Gastroesophageal sphincter (tissue), 4 donors: Measurements from ENCODE around the gene TTC7B. TPM values are rescaled to one million over a fixed set of nuclear protein-coding genes. Genes with fewer than 3 reads are reported as not detected.

Experiments used
- ATAC-seq: fragments of 150-250 bp; one replicate; pipeline ENCODE4 v1.9.1; 2016; ENCODE audit warnings: mild to moderate bottlenecking, moderate library complexity
- H3K27ac ChIP-seq, 4 donors: fragments of 200-600 bp; sonication (generic) in 3 of 4; 1 replicate in 3 of 4; 2 replicates in 1 of 4; pipeline ENCODE4 v1.5.1; 2016 to 2019
- H3K27me3 ChIP-seq: fragments of 200-600 bp; sonication (generic); one replicate; pipeline ENCODE4 v1.5.1; 2019
- H3K36me3 ChIP-seq, 2 donors: fragments of 200-600 bp; sonication (generic); one replicate each; pipeline ENCODE4 v1.5.1; 2019; ENCODE audit warnings: control low read depth in 1 of 2
- H3K4me1 ChIP-seq, 3 donors: fragments of 200-600 bp; sonication (generic); 1 replicate in 2 of 3; 2 replicates in 1 of 3; pipeline ENCODE4 v1.5.1; 2016 to 2019; ENCODE audit warnings: control low read depth in 2 of 3
- H3K4me3 ChIP-seq, 2 donors: fragments of 200-600 bp; sonication (generic); one replicate each; pipeline ENCODE4 v1.5.1; 2019; ENCODE audit warnings: mild to moderate bottlenecking in 1 of 2, moderate library complexity in 1 of 2
- H3K9me3 ChIP-seq, 3 donors: fragments of 200-600 bp; sonication (generic); one replicate each; pipeline ENCODE4 v1.5.1; 2017 to 2019; ENCODE audit warnings: control low read depth in 2 of 3
- EP300 ChIP-seq: sonication (generic); formaldehyde crosslinking; IDR thresholded peaks from one replicate; pipeline ENCODE4 v1.6.1; 2017; ENCODE audit warnings: antibody characterized with exemption, mild to moderate bottlenecking
- POLR2A ChIP-seq, 2 donors: fragments of 450-650 bp; IDR thresholded peaks; one replicate each; pipeline ENCODE4 v1.6.1; 2017; ENCODE audit warnings: antibody characterized with exemption in 2 of 2, mild to moderate bottlenecking in 2 of 2, moderate library complexity in 1 of 2
- POLR2AphosphoS5 ChIP-seq: sonication (generic); formaldehyde crosslinking; IDR thresholded peaks from one replicate; pipeline ENCODE4 v1.6.1; 2017; ENCODE audit warnings: antibody characterized with exemption
- WGBS, 2 donors: methylation state at CpG; one replicate each; pipeline ENCODE4 v1.1.5; 2018; ENCODE audit warnings: low coverage in 1 of 2; 5-methylcytosine and 5-hydroxymethylcytosine counted together
- total RNA-seq, 4 donors: library from RNA; depleted of rRNA; stranded (reverse); fragments of >200 nt; gene quantifications; one replicate each; pipeline ENCODE4 v1.1.0, GENCODE V29; 2016
- TF ChIP-seq, protein P1 (sequence below), 4 experiments: fragments of 200-600 bp in 2 of 4; fragments of 450-650 bp in 2 of 4; sonication (generic) in 1 of 4; IDR thresholded peaks; one replicate each; pipeline ENCODE4 v1.5.1; 2017 to 2019; ENCODE audit warnings: antibody characterized with exemption in 4 of 4, mild to moderate bottlenecking in 2 of 4, moderate library complexity in 2 of 4

The TTC7B gene
- total RNA-seq, 4 donors from 2014 or later = 59.0 to 170 (median 64.1) TPM

DNA sequence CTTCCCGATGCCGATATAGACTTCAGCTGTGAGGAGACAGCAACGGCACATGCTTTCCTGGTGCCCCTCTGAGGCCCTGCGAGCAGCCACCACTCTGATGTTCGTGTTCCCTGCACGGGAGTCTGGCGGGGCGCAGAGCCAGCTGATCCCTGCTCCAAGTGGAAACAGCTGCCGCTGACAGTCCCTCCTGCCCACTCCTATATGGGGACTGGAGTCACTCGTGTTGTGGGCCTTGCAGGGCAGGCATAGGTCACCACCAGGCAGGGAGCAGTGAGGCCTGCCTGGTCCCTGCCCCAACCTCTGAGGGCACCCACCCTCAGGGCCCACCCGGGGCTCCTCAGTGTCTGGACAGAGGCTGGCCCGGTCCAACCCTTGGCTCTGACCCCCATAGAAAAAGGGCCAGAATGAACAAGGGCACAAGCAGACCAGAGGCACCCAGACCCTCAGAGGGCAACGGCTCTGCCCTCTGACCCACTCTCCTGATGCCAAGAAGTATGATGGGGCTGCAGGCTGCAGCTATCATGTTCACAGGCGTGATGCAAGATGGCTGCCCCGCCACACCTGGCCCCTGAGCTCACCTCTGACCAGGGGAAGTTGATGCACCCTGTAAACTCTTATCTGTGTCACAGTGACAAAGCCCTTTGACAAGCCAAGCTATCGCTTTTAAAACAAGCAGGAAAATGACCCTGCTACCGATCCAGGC lies 237.8 kb downstream of the TTC7B start:
- TF ChIP-seq POLR2AphosphoS5 = no peak
- TF ChIP-seq POLR2A (IDR thresholded peaks at IDR 0.05) = no peak
- TF ChIP-seq, protein P1, sequence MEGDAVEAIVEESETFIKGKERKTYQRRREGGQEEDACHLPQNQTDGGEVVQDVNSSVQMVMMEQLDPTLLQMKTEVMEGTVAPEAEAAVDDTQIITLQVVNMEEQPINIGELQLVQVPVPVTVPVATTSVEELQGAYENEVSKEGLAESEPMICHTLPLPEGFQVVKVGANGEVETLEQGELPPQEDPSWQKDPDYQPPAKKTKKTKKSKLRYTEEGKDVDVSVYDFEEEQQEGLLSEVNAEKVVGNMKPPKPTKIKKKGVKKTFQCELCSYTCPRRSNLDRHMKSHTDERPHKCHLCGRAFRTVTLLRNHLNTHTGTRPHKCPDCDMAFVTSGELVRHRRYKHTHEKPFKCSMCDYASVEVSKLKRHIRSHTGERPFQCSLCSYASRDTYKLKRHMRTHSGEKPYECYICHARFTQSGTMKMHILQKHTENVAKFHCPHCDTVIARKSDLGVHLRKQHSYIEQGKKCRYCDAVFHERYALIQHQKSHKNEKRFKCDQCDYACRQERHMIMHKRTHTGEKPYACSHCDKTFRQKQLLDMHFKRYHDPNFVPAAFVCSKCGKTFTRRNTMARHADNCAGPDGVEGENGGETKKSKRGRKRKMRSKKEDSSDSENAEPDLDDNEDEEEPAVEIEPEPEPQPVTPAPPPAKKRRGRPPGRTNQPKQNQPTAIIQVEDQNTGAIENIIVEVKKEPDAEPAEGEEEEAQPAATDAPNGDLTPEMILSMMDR (IDR thresholded peaks at IDR 0.05) = no peak
- no peak for TF ChIP-seq EP300
- H3K27me3 ChIP-seq = no peaks in the 10 kb centered on the region
- WGBS, 2 donors = 96% methylated on average over 4 of the region's 17 CpGs; no CpG with 5 or more reads in 1 of the 2 donors
- H3K4me3 ChIP-seq = no peak overlapping the region
- peaks cover 0 to 59% (median 5%) of the 10 kb centered on the region in 3 donors for H3K4me1 ChIP-seq
- no peak for ATAC-seq
- peak overlapping the region in 3 of 4 donors; percentile 61 to 74 (median 64) for H3K27ac ChIP-seq
- peaks cover 0 to 48% of the 10 kb centered on the region in 2 donors for H3K36me3 ChIP-seq
- H3K9me3 ChIP-seq = no peaks in the 10 kb centered on the region

DNA sequence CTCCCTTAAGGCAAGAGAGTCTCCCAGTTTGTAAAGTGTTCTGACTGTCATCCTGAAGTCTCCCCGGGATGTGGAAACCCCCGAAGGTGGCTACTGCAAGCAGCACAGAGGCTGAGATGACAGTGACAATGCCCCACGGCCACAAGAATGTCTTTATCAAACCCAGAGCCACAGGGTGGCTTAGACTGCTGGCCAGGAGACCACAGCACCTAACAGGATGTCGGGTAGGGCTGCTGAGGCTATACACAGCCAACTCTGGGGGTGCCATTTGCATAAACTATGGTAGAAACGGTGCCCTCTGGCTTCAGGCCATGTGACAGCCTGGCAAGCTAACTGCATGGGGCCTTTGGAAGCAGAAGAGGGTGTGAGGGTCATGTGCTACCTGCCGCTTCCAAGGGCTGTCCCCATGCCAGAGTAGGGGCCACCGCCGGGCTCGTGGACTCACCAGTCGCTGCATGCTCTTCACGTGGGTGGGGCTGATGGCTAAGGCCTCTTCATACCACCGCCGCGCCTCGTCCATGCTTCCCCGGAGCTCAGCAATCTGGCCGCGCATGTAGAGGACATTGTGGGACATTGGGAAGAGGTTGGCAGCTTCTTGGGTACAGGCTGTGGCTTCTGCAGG lies 238.5 kb downstream of the TTC7B start:
- H3K27ac ChIP-seq = peak overlapping the region in 3 of 4 donors; percentile 61 to 74 (median 64)
- TF ChIP-seq POLR2AphosphoS5 (no peak), POLR2A (IDR thresholded peaks at IDR 0.05) (no peak), EP300 (no peak)
- TF ChIP-seq, protein P1 (IDR thresholded peaks at IDR 0.05) = no peak
- no peak overlapping the region for H3K4me3 ChIP-seq
- no peaks in the 10 kb centered on the region for H3K9me3 ChIP-seq
- WGBS, 2 donors = 20 to 92% methylated on average over 1 to 10 of the region's 18 CpGs
- no peak for ATAC-seq
- H3K27me3 ChIP-seq = no peaks in the 10 kb centered on the region
- peaks cover 0 to 59% (median 5%) of the 10 kb centered on the region in 3 donors for H3K4me1 ChIP-seq
- peaks cover 0 to 46% of the 10 kb centered on the region in 2 donors for H3K36me3 ChIP-seq

DNA sequence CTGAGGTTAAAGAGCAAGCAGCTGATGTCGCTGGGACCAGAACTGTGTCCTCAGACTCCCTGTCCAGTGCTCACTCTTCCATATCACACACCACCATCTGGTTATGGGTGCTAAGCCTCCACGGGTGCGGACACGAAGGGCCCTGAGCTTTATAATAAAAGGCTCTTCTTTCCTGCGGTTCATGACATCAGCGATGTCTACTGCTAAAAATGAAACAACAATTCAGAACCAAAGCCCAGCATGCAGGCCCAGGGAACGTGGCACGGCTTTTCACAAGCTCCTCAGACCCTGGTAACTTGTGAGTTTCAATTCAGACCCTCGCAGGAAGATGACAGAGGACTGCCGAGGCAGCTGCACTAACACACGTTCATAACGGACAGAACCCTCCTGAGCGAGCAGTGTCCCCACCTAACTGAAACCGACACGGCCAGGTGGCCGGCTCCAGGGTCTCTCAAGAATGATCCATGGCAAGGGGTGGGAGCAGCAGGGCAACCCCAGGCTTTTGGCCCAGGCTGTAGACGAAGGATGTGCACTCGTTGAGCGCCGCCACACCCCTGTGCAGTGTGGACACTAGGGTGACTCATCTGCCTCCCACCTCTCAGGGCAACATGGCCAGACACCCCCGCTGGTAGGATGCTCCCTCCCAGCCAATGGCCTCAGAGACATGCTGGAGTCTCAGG lies 239.1 kb downstream of the TTC7B start:
- H3K4me3 ChIP-seq = no peak overlapping the region
- WGBS, 2 donors = 59% methylated on average over 8 of the region's 21 CpGs; no CpG with 5 or more reads in 1 of the 2 donors
- ATAC-seq = peak; percentile 14
- no peaks in the 10 kb centered on the region for H3K9me3 ChIP-seq
- H3K27me3 ChIP-seq = no peaks in the 10 kb centered on the region
- peak overlapping the region in 3 of 4 donors; percentile 61 to 74 (median 64) for H3K27ac ChIP-seq
- TF ChIP-seq EP300 (no peak), POLR2A (IDR thresholded peaks at IDR 0.05) (no peak), POLR2AphosphoS5 (no peak)
- TF ChIP-seq, protein P1 (IDR thresholded peaks at IDR 0.05) = no peak
- peaks cover 0 to 59% (median 5%) of the 10 kb centered on the region in 3 donors for H3K4me1 ChIP-seq
- peaks cover 0 to 41% of the 10 kb centered on the region in 2 donors for H3K36me3 ChIP-seq

DNA sequence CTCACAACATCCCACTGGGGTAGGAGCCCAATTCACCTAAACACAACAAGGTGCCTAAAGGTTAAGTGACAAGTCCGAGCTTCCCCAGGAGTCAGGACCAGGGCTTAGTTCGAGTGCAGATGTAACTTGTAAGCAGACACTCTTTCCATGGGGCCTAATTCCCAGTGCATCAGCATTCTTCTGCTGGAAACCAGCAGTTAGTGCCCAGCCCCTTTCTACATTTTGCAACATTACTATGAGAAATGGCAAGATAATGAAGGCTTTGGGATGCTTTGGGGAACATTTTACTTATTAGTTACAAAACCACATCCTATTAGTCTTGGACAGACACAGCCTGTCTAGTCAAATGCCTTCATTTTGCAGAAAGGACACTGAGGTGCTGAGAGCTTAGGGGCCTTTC lies 239.6 kb downstream of the TTC7B start:
- Histone ChIP-seq H3K27me3 (no peaks in the 10 kb centered on the region), H3K27ac (peak overlapping the region in 3 of 4 donors; percentile 61 to 74 (median 64)), H3K4me1 (peaks cover 0 to 59% (median 5%) of the 10 kb centered on the region in 3 donors), H3K9me3 (no peaks in the 10 kb centered on the region), H3K36me3 (peaks cover 0 to 42% of the 10 kb centered on the region in 2 donors), H3K4me3 (no peak overlapping the region)
- 14 to 52% methylated on average over 1 to 2 of the region's 2 CpGs for WGBS, 2 donors
- peak; percentile 77 for ATAC-seq
- no peak for TF ChIP-seq POLR2A (IDR thresholded peaks at IDR 0.05)
- no peak for TF ChIP-seq POLR2AphosphoS5
- no peak for TF ChIP-seq EP300
- TF ChIP-seq, protein P1 (IDR thresholded peaks at IDR 0.05) = no peak
